SK-N-SH treated with all-trans-retinoic acid at 6 μM for 48 hours (cell line): ENCODE measurements around the gene CCSER1.

Experiments used
- BACH2 ChIP-seq: fragments of 250-450 bp; sonication (Bioruptor Pico); IDR thresholded peaks from 2 replicates; pipeline ENCODE4 v1.9.0; 2021; ENCODE audit warnings: mild to moderate bottlenecking, borderline replicate concordance
- RARB ChIP-seq: fragments of 250-450 bp; sonication (Bioruptor Pico); IDR thresholded peaks from 2 replicates; pipeline ENCODE4 v1.8.0; 2021; ENCODE audit warnings: mild to moderate bottlenecking, moderate library complexity
- ZFP30 ChIP-seq: fragments of 450-650 bp; formaldehyde crosslinking; IDR thresholded peaks from 2 replicates; pipeline ENCODE4 v1.5.0; 2022; ENCODE audit warnings: mild to moderate bottlenecking, moderate library complexity
- TF ChIP-seq, protein P1 (sequence below): fragments of 250-450 bp; sonication (Bioruptor Pico); IDR thresholded peaks from 2 replicates; pipeline ENCODE4 v1.8.0; 2020; ENCODE audit warnings: mild to moderate bottlenecking, moderate library complexity, borderline replicate concordance

- TF ChIP-seq, protein P1, sequence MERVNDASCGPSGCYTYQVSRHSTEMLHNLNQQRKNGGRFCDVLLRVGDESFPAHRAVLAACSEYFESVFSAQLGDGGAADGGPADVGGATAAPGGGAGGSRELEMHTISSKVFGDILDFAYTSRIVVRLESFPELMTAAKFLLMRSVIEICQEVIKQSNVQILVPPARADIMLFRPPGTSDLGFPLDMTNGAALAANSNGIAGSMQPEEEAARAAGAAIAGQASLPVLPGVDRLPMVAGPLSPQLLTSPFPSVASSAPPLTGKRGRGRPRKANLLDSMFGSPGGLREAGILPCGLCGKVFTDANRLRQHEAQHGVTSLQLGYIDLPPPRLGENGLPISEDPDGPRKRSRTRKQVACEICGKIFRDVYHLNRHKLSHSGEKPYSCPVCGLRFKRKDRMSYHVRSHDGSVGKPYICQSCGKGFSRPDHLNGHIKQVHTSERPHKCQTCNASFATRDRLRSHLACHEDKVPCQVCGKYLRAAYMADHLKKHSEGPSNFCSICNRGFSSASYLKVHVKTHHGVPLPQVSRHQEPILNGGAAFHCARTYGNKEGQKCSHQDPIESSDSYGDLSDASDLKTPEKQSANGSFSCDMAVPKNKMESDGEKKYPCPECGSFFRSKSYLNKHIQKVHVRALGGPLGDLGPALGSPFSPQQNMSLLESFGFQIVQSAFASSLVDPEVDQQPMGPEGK (CRISPR knock-in tag), result no peak
- TF ChIP-seq ZFP30 (CRISPR knock-in tag), result no peak
- no peak for TF ChIP-seq RARB
- TF ChIP-seq BACH2 (CRISPR knock-in tag), result no peak
Measured at GRCh38 chr4:91298824-91299223, 1171.6 kb downstream of the CCSER1 start.
